Hematopoietic multipotent progenitor cell treated with erythropoietin and hydrocortisone succinate and interleukin-3 and kit ligand, for 6 days (in vitro differentiated cells): ENCODE measurements around the gene DGKE.

Experiments used
- DNase-seq: peaks from one replicate; pipeline ENCODE4 v3.0.0-alpha.2; 2015

The DGKE gene

DNA sequence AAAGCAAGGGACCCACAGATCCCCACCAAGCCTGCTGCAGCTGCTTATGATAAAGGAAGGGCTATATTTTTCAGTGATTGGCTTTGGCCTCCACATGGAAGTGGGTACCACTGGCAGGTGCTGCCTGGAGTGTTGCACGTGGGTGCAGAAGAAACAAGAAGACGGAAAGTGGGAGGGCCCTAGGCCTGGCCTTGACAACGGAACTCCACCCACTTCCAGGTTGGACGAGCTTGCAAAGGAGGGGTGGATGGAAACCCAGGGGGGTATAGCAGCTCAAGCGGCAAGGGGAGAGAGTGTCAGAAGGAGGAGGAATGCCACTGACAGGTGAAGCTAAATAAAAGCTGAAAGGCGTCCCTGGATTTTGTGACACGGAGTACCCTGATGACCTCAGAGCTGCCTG lies 59.6 kb downstream of the DGKE start:
- DNase-seq: no peak

GRCh38 chr17:56894859-56895455 lies 61.0 kb downstream of the DGKE start:
- no peak for DNase-seq

GRCh38 chr17:56896217-56896967 lies 62.4 kb downstream of the DGKE start:
- DNase-seq: no peak

GRCh38 chr17:56896968-56897359 lies 63.0 kb downstream of the DGKE start:
- DNase-seq: no peak

- DNase-seq: no peak
Measured at GRCh38 chr17:56897646-56898424, 63.9 kb downstream of the DGKE start.

GRCh38 chr17:56898874-56899273 lies 64.9 kb downstream of the DGKE start:
- DNase-seq: no peak

- no peak for DNase-seq
Measured at GRCh38 chr17:56899403-56899802, 65.5 kb downstream of the DGKE start.

DNA sequence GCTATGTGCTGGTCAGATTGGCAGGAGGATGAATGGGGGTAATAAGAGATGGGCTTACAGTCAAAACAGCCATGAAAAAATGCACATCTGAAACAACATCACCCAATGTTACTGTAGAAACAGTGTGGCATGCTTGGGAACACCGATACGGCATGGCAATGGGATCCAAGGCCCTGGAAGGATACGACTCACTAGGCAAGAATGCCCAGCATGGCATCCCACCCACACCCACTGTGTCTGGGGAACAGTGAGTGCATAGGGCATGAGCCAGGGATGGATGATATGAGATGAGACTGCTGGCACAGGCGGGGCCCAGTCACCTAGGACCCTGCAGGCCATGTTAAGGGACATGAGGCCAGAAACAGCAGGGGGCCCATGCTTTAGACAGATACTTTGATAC lies 68.4 kb downstream of the DGKE start:
- no peak for DNase-seq

DNA sequence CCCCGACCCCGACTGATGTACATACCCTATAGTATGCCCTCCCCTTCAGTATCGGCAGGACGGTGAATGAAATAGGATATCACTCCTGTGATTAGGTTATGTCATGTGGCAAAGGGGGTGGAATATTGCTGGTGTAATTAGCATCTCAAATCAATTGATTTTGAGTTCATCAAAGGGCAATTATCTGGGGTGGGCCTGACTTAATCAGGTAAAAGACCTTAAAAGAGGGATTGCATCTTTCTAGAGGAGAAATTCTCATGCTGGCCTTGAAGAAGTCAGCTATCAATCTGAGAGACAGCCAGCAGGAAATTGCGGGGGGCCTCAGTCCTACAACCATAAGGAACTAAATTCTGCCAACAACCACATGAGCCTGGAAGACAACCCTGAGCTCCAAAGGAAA lies 69.6 kb downstream of the DGKE start:
- no peak for DNase-seq

DNA sequence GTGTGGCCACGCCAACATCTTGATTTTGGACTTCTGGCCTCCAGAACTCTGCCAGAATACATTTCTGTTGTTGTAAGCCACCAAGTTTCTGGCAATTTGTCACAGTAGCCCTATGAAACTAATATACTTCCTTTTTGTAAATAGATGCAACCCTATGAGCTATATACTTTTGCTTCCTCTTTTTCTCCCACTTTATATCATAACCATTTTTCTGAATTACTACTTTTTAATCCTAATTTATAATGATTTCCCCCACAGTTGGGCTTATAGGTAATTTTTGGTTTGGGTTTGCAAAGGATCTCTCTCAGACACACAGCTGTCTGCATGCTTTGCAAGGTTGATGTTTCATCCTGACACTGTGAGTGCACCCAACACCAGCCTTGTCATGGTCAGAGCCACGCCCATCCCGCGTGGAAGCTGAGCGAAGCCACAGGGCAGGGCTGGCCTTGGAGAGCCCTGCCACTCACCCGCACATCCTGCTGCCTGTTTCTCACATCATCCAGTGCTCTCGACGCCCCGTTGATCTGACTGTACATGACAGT lies 74.1 kb downstream of the DGKE start:
- peak; percentile 82 for DNase-seq

DNA sequence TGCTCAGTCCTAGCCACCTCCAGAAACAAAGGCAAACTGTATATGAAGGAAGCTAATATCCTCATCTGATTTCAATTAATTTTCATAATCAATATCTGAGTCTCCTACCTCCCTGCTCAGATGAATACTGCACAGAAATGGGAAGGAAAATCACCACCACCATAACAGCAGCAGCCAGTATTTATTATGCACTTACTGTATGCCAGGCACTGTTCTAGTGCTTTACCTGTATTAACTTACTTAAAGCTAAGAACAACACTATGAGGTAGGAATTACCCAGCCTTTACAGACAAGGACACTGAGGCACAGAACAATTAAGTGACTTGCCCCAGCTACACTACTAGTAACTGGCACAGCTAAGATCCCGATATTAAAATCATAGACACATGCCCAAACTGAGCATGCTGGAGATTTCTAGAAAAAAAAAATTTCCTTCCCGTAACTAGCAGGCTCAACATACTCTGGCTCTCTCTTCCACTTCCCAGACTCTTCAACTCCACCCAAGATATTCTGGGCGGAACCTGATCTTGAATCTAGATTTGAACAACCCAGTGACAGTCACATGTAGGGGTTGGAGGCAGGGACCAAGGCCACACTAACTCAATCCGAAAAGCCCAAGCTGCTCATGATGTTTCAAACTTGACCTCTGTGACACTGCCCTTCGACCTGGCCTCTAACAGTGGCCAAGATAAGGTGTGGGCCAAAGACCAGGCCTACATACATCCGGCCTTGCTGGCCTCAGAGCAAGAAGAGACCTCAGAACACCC lies 76.0 kb downstream of the DGKE start:
- DNase-seq: peak; percentile 84

DNA sequence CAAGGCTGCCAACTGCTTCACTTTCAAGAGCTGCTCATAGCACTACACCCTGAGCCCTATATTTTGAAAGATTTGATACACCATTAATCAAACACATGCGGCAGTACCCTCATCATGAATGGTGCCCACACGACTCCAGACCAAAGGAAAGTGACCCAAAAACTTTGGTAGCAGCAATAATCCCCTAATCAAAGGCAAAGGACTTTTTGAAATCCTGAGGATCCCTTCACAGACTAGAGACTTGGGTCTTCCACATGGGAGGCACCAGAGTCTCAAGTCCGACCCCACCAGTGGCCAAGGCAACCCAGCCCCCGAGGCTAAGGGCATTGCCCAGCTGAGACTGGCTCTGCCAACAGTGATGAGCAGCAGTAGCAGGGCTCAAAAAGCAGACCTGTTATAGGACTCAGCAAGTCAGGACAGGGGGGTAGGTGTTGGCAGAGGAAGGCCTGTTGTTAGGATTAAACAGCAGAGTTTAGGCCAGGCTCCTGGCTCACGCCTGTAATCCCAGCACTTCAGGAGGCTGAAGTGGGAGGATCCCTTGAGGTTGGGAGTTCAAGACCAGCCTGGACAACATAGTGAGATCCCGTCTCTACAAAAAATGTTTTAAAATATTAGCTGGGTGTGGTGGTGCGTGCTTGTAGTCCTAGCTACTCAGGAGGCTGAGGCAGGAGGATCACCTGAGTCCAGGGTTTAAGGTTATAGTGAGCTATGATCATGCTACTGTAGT lies 76.7 kb downstream of the DGKE start:
- peak; percentile 14 for DNase-seq

GRCh38 chr17:56912105-56912999 lies 78.4 kb downstream of the DGKE start:
- peak; percentile 13 for DNase-seq

DNA sequence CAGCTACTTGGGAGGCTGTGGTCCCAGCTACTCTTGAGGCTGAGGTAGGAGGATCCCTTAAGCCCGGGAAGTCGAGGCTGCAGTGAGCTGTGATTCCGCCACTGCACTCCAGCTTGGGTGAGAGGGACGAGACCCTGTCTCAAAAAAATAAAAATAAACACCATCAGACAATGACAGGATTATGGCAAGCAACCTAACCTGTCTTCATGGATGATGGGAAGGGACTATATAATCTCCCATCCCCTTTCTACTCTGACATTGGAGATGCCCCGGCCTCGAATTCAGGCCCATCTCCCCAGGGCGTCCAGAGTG lies 79.0 kb downstream of the DGKE start:
- DNase-seq: no peak

- peak; percentile 35 for DNase-seq
Measured at GRCh38 chr17:56913353-56913866, 79.5 kb downstream of the DGKE start.

- DNase-seq: peak; percentile 94
Measured at GRCh38 chr17:56913867-56914580, 80.1 kb downstream of the DGKE start, which contains the start of gene TRIM25. Gene TRIM25 (minus strand): TSS chr17:56914049. CDS start chr17:56913988, 61 bp downstream.

- DNase-seq: peak; percentile 49
Measured at GRCh38 chr17:56914581-56915273, 80.8 kb downstream of the DGKE start.

GRCh38 chr17:56917559-56918296 lies 83.8 kb downstream of the DGKE start:
- DNase-seq: no peak

DNA sequence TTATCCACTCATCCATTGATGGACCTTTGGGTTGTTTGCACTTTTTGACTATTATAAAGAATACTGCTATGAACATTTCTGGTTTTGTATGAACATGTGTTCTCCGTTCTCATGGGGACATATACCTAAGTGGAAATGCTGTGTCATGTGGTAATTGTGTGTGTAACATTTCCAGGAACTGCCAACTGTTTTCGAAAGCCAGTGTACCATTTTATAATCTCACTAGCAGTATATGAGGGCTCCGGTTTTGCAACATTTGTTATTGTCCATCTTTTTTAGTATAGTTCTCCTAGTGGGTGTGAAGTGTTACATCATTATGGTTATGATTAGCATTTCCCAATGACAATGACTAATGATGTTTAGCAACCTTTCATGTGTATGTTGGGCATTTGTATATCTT lies 85.0 kb downstream of the DGKE start:
- DNase-seq: peak; percentile 77
